ENCODE data around the gene PLA2G5.

DNA sequence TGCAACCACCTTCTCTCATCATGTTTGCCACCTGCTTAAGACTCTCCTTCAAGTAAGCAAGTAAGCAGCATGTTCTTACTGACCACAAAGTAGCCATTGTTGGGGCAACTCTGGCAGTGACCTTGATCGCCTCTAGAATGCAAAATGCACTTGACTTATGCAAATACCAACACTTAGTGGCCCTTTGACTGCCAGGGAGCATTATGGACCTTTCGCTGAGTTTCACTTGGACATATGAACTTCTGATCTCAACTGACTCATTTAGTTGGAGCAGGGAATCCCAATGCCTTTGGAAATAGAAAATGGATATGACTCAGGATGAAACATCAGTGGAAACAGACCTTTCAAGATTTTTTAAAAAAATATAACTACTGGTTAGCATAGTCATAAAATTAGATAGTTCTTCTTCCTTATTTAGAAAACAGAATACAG is 6.1 kb upstream of the PLA2G5 start:
- TF ChIP-seq CTCF (IDR thresholded peaks at IDR 0.05; ENCODE audit: low read length) = no peak
- no peak for TF ChIP-seq EZH2 (IDR thresholded peaks at IDR 0.05; ENCODE audit: borderline replicate concordance, low read length)

All from OCI-LY1 (cell line).